IPS-18c (cell line): ENCODE results near the gene REV1.

Source experiments
- H3K4me3 ChIP-seq: 2 replicates; pipeline ENCODE4 v1.7.0; 2013; ENCODE audit warnings: low read depth, mild to moderate bottlenecking, low read length, moderate library complexity; ENCODE audit not compliant: insufficient read depth
- H3K9me3 ChIP-seq: one replicate; pipeline ENCODE4 v1.6.1; 2013; ENCODE audit warnings: mild to moderate bottlenecking, low read length, moderate library complexity; ENCODE audit not compliant: control insufficient read depth, insufficient read depth

The REV1 gene

DNA sequence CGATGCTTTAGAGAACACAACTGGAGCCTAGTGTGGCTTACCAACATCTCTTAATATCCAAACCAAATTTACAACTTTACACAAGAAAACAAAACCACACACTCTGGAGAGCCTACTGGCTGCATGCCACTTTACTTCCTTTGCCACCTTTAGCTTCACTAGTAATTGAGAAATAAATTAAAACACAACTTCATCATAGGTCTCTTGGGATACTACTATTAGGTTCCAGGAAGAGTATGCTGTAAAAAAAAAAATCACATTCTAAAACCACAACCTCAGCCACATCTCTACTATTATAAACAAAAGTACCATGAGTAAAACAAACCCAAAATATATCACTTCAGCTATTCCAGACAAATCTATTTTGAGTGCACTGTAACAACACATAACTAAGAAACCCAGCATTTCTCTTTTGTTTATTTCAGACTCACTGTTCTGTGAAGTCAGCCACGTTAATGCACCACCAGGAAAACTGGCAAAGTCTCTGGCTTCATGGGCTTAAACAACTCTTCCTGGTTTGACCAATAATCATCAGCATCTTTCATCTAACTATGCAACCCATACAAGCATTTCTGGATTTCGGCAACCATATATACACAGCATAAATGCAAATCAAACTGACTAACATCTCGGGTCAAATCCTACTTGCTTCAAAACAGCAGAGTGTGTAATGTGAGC is 59.1 kb downstream of the REV1 start:
- Histone ChIP-seq H3K4me3 (no peak overlapping the region), H3K9me3 (no peaks in the 10 kb centered on the region)

DNA sequence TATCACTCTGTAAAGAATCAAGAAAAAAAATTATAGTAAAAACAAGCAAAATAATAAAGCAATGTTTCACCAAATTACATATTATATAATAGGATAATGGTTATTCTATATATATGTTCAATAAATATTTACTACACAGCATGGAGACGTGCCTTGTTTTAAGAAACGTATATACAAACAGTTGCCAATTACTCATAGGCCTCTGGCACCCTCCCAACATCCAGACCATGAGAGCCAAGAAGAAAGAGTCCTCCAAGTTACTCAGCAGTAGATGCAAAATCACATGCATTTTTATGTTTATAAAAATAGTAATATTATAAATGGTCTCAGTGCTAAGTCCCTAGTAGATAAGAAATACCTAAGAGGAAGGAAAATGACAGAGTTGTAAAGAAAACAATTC is 64.8 kb downstream of the REV1 start:
- Histone ChIP-seq H3K9me3 (no peaks in the 10 kb centered on the region), H3K4me3 (no peak overlapping the region)

DNA sequence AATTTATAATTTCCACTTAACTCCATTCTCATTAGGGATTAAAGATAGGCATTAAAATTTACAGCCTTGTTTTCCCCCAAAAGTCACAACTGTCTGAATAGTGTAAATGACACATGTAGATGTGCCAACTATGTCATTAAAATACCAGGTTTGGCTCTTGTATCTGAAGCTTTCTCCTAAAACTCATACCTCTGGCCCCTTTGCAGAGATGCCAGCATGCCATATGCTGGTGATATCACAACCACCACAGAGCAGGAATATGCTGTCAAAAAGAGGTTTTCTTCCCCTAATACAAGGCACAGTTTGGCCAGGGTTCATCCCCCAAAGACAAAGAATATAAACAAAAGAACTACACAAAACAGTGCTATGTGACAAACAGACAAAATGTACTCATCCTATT is 65.4 kb downstream of the REV1 start:
- Histone ChIP-seq H3K4me3 (no peak overlapping the region), H3K9me3 (no peaks in the 10 kb centered on the region)

DNA sequence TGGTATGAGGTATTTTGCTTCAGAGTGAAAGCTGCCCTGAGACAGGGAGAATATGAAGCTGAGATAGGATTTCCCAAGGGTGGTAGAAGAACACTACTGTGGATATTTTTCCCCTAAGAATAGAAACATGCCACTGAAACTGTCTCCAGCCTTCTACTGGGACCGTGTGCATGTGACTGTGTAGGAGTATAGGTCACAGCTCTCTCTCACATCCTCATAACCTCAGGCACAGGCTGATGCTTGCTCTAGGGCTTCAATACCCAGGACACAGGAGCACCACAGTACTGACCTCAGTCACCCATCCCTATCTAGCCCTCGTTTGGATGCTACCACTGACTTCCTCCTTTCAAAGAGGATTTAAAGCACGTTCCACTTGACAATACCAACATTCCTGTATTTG is 67.2 kb downstream of the REV1 start:
- Histone ChIP-seq H3K9me3 (no peaks in the 10 kb centered on the region), H3K4me3 (no peak overlapping the region)

DNA sequence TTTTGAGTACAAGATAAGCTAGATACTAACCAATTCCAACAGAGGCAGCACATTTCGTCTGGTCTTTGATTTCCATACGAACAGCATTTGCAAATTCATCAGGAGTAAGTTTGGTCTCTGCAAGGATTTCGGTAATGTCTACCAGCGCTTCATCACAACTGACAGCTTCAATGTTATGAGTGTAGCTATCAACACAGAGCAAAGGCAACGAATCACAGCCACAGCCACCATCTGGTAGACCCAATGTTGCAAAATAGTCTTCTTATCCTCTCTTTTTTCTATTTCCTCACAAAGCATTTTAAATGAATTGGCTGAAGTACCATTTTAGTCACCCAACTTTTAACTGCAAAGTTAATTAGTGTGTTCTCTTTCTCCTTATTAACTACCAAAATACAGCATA is 68.3 kb downstream of the REV1 start:
- H3K4me3 ChIP-seq = no peak overlapping the region

GRCh38 chr2:99420751-99421299 is 69.0 kb downstream of the REV1 start:
- no peak overlapping the region for H3K4me3 ChIP-seq

More for the DNA sequence above, 68.3 kb downstream of the REV1 start:
- H3K9me3 ChIP-seq = no peaks in the 10 kb centered on the region

GRCh38 chr2:99420031-99420430 is 69.8 kb downstream of the REV1 start:
- no peaks in the 10 kb centered on the region for H3K9me3 ChIP-seq
- no peak overlapping the region for H3K4me3 ChIP-seq

More at GRCh38 chr2:99420751-99421299, 69.0 kb downstream of the REV1 start:
- no peaks in the 10 kb centered on the region for H3K9me3 ChIP-seq

DNA sequence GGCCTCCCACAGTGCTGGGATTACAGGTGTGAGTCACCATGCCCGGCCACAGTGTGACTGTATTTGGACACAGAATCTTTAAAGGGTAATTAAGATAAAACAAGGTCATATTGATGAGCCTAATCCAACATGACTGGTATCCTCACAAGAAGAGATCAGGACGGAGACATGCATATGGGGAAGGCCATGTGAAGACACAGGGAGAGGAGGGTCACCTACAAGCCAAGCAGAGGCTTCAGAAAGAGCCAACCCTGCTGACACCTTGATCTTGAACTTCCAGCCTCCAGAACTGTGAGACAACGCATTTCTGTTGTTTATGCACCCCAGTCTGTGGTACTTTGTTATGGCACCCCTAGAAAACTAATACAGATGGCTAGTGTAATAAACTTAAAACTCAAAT is 72.4 kb downstream of the REV1 start:
- no peaks in the 10 kb centered on the region for H3K9me3 ChIP-seq
- no peak overlapping the region for H3K4me3 ChIP-seq

GRCh38 chr2:99414566-99414965 is 75.3 kb downstream of the REV1 start:
- Histone ChIP-seq H3K4me3 (no peak overlapping the region), H3K9me3 (no peaks in the 10 kb centered on the region)

DNA sequence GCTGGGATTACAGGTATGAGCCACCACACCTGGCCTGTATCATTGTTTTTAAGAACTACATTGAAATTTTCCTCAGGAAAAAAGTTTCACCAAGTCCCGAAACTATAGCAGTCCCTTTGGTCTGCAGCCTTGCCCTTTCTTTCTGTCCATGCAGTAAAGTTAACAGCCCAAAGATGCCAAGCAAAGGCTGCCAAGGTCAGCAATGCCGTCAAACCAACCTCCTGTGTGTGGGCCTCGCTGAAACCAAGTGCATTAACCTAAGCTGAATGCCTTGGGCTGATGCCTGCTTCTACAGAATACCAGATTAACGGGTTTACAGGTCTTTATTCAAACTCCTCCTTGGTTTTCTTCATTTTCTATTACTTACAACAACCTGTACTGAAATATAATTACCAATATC is 79.5 kb downstream of the REV1 start:
- Histone ChIP-seq H3K9me3 (peaks cover 2% of the 10 kb centered on the region), H3K4me3 (no peak overlapping the region)

- Histone ChIP-seq H3K9me3 (peaks cover 2% of the 10 kb centered on the region), H3K4me3 (no peak overlapping the region)
Observed at GRCh38 chr2:99406137-99406536, 83.7 kb downstream of the REV1 start.

- no peak overlapping the region for H3K4me3 ChIP-seq
- H3K9me3 ChIP-seq = peaks cover 2% of the 10 kb centered on the region
Observed at GRCh38 chr2:99404797-99405669, 84.8 kb downstream of the REV1 start.

DNA sequence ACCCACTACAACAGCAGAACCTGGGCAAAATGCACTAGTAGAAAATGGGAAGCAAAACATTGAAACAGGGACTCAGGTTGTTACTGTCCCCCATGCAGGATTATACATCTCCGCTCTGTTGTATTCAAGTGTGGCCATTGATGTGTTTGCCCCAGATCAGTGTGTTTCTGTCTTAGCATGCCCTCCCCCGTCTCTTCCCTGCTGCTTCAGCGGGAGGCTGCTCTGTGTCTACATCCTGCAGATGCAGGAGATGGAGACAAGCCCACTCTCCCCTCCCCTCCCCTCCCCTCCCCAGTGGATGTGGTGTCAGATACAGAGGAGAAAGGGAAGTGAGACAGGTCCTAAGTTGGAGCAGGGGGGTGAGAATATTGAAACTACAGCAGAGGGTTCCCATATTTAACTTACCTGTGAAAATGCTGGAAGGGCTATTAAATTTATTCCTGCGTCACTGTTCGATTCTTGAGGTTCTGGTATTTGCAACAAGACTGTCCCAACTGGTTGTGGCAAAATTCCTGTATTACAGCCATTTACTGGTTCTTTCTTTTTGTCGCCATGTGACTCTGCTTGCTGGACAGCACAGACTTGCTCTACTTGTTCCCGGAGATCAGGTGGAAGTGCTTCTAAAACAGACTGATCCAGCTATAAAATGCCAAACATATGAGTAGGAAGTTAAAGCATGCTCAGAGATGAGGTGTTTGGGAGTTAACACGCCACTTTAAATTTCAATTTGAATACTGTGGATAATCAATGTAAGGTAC is 85.6 kb downstream of the REV1 start:
- Histone ChIP-seq H3K4me3 (no peak overlapping the region), H3K9me3 (peaks cover 2% of the 10 kb centered on the region)

- peaks cover 2% of the 10 kb centered on the region for H3K9me3 ChIP-seq
- H3K4me3 ChIP-seq = no peak overlapping the region
Observed at GRCh38 chr2:99403524-99403923, 86.3 kb downstream of the REV1 start.

DNA sequence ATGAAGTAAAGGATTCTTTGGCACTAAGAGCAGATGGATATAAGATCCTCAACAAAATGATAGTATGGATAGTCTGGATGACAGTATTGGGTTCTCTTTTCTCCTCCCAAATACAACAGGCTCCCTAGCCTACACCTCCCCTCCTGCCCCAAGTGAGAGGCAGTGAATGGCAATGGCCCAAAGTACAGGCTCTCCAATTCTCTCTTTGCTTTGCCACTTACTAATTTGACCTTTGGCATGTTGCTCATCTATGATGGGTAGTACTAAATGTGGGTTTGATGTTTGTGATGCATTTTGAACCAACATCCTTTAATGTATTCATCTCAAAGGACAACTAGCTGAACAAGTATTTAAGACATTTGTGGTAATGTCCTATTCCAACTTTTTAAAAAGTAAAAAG is 86.7 kb downstream of the REV1 start:
- Histone ChIP-seq H3K4me3 (no peak overlapping the region), H3K9me3 (peaks cover 2% of the 10 kb centered on the region)

- Histone ChIP-seq H3K9me3 (no peaks in the 10 kb centered on the region), H3K4me3 (no peak overlapping the region)
Observed at GRCh38 chr2:99401841-99402240, 88.0 kb downstream of the REV1 start.

DNA sequence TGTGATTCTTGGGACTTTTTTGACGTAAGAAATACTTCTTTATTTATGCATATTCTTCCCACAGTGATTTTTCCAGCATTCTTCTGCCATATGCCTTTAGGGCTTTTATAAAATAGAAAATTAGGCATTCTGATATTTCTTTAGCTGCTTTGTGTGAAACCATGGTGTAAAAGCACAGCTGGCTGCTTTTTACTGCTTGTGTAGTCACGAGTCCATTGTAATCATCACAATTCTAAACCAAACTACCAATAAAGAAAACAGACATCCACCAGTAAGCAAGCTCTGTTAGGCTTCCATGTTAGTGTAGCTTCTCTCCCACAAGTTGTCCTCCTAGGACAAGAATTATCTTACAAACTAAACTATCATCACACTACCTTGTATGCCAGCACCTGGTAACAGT is 90.0 kb downstream of the REV1 start:
- Histone ChIP-seq H3K9me3 (no peaks in the 10 kb centered on the region), H3K4me3 (no peak overlapping the region)
